ENCODE data around the gene TAF11L2. TPM values are rescaled to one million over a fixed set of nuclear protein-coding genes. Genes with fewer than 3 reads are reported as not detected.

TAF11L2 gene
- total RNA-seq (2022; extraction: Qiagen RNA extraction): not detected in 5 replicates

GRCh38 chr5:17497931-17498330 lies at the start of gene TAF11L2:
TSS of gene TAF11L2 (plus strand) at chr5:17498231.

GRCh38 chr5:17518067-17518466 lies 20.0 kb downstream of the TAF11L2 start, which contains the start of gene TAF11L3:
TSS of gene TAF11L3 (plus strand) at chr5:17518367.

GRCh38 chr5:17521501-17521900 lies 23.5 kb downstream of the TAF11L2 start, which contains the start of gene TAF11L4:
TSS of gene TAF11L4 (plus strand) at chr5:17521801.

GRCh38 chr5:17524935-17525334 lies 26.9 kb downstream of the TAF11L2 start, which contains the start of gene TAF11L5:
TSS of gene TAF11L5 (plus strand) at chr5:17525235.

GRCh38 chr5:17528369-17528768 lies 30.3 kb downstream of the TAF11L2 start, which contains the start of gene TAF11L6:
TSS of gene TAF11L6 (plus strand) at chr5:17528669.

Other genes starting within 250 kb of the TAF11L2 start
- not detected in 5 replicates for gene TAF11L3, start 20.1 kb downstream of the TAF11L2 start, total RNA-seq (2022; extraction: Qiagen RNA extraction)
- not detected in 5 replicates for gene TAF11L4, start 23.6 kb downstream of the TAF11L2 start, total RNA-seq (2022; extraction: Qiagen RNA extraction)
- gene TAF11L5, start 27.0 kb downstream of the TAF11L2 start, total RNA-seq (2022; extraction: Qiagen RNA extraction): not detected in 5 replicates
- not detected in 5 replicates for gene TAF11L6, start 30.4 kb downstream of the TAF11L2 start, total RNA-seq (2022; extraction: Qiagen RNA extraction)
- not detected in 5 replicates for gene TAF11L7, start 87.5 kb downstream of the TAF11L2 start, total RNA-seq (2022; extraction: Qiagen RNA extraction)
- gene TAF11L8, start 92.7 kb downstream of the TAF11L2 start, total RNA-seq (2022; extraction: Qiagen RNA extraction): not detected in 5 replicates
- not detected in 5 replicates for gene TAF11L9, start 96.2 kb downstream of the TAF11L2 start, total RNA-seq (2022; extraction: Qiagen RNA extraction)
- gene TAF11L10, start 99.6 kb downstream of the TAF11L2 start, total RNA-seq (2022; extraction: Qiagen RNA extraction): not detected in 5 replicates
- 0.07 to 0.25 TPM (median 0.15 TPM) in 4 of 5 replicates, not detected in the other for gene TAF11L11, start 106.0 kb downstream of the TAF11L2 start, total RNA-seq (2022; extraction: Qiagen RNA extraction)
- gene TAF11L12, start 112.2 kb downstream of the TAF11L2 start, total RNA-seq (2022; extraction: Qiagen RNA extraction): 0.13 TPM in 1 of 5 replicates, not detected in the others
- not detected in 5 replicates for gene TAF11L13, start 133.9 kb downstream of the TAF11L2 start, total RNA-seq (2022; extraction: Qiagen RNA extraction)
- 0.17 TPM in 1 of 5 replicates, not detected in the others for gene TAF11L14, start 136.2 kb downstream of the TAF11L2 start, total RNA-seq (2022; extraction: Qiagen RNA extraction)